ENCODE results near the gene GATAD2A. TPM values are rescaled to one million over a fixed set of nuclear protein-coding genes. Genes with fewer than 3 reads are reported as not detected.

GATAD2A gene
- total RNA-seq, 1 experiment from 2014 or later: 121 TPM

DNA sequence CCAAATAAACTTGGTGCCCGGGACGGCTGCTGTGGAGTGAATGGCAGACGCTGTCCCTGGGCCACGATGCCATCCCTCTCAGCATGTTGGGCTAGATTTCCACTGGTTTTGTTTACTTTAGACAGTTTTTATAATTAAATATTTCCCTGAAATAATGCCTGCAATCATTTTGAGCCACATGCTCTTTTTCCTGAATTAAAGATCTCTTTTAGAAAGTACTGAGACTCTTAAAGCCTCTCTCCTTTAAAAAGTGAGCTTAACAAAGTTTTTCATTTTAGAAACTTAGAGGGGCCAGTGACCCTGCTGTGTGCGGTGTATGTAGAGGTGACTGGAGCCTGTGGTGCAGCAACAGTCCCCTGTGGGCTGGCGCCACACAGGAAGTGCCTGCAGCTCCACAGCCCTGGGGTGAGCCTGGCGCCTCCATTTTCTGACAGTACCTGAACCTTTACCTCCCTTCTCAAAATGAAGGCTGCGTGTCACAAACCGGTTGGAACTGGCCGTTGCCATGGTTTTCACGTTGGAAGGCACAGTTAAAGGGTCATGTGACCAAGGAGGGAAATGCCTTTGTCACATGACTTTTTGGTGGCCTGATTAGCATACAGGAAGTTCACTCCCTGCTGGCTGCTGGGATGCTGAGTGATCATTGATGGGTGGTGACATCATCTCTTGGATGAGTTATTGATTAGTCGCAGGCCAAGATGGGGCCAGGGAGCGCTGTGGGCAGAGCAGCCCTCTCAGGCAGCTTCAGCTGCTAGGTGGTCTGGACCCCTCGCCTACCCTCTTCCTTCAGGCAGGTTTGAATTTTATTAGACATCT lies 83.6 kb downstream of the GATAD2A start:
- peak; percentile 96 for DNase-seq (ENCODE audit: low read depth)

DNA sequence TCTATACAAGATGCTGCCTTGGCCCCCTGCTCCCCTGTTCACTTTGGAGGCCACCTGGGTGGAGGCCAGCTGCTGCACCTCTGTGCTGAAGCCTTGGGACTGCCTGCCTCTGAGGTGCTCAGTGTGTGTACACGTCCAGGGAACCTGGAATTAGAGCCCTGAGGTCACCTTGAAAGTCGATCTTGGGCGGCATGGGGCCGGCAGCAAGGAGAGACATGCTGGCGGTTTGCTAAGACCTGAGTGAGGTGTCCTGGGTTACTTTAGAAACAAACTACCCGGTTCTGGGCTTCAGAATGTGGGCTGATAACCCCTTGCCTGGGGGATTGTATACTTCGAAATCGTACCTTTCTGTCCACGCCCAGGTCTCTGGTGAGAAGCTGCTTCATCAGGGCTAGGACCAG lies 84.3 kb downstream of the GATAD2A start:
- no peak for DNase-seq (ENCODE audit: low read depth)

DNA sequence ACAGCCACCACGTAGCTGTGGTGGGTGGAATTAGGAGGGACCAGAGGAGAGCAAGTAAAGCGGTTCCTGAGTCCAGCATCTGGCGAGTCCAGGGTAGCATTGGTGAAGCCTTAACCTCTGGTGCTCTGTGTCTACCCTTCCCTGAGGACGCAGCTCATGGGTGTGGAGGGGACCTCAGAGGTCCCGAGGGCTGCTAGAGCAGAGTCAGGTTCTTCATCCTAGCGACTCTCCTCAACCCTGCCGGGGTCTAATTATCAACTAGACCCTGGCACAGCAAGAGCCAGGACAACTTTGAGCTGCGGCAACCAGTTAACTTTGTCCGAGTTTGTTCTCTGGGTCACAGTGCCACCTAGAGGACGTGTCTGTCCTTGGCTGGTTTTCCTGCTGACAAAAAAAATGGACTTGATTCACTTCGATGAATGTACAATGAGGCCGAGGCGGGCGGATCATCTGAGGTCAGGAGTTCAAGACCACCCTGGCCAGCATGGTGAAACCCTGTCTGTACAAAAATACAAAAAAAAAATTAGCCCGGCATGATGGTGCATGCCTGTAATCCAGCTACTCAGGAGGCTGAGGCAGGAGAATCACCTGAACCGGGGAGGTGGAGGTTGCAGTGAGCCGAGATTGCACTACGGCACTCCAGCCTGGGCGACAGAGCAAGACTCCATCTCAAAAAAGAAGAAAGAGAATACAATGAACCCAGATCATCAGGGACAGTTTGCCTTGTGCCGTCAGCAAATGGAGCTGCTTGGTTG lies 84.9 kb downstream of the GATAD2A start:
- peak; percentile 78 for DNase-seq (ENCODE audit: low read depth)

DNA sequence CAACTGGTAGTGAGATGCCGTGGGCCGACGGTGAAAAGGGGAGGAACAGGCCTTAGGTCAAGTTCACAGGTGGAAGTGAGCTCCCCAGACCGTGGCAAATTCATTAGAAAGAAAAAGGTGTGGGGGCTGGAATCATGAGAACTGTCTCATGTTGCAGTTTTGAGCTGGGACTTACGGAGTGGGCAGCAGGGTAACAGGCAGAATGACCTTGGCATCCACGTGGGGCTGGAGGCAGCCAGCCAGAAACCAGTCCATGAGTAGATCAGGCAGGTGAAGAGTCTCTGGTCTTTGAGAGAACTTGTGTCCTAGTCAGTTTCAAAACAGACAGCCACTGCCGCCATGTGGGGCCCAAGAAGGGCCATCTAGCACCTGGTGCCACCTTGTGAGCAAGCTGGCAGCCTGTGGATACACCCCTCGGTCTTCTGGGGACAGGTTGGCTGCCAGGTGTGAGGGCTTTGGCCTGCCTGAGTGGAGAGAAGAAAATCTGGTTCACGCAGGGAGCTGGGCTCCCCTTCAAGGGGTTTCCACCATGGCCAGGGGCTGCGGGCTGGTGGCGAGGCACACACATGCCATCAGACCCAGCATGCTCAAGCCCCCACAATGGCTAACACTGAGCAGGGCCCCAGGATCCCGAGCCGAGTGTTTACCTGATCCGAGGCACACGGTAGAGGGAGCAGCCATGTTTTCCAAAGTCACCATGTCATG lies 86.0 kb downstream of the GATAD2A start:
- no peak for DNase-seq (ENCODE audit: low read depth)

DNA sequence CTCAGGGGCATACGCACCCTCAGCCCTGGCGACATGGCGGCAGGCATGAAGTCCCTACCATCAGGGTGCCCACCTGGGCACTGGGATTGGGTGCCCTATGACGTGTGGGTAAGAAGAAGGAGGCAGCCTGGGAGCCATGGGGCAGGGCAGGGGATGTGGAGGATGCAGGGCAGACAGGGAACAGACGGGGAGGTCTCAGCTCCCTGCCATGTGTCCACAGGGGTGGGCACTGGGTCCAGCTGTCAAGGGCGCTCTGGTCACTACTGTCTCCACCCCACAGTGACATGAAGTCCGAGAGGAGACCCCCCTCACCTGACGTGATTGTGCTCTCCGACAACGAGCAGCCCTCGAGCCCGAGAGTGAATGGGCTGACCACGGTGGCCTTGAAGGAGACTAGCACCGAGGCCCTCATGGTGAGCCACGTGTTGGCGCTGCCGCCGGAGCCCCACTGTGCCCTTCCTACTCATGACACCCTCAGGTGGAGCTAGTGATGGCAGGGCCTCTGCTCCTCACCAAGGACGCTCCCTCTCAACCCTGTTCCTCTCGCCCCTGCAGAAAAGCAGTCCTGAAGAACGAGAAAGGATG lies 86.6 kb downstream of the GATAD2A start:
- no peak for DNase-seq (ENCODE audit: low read depth)

DNA sequence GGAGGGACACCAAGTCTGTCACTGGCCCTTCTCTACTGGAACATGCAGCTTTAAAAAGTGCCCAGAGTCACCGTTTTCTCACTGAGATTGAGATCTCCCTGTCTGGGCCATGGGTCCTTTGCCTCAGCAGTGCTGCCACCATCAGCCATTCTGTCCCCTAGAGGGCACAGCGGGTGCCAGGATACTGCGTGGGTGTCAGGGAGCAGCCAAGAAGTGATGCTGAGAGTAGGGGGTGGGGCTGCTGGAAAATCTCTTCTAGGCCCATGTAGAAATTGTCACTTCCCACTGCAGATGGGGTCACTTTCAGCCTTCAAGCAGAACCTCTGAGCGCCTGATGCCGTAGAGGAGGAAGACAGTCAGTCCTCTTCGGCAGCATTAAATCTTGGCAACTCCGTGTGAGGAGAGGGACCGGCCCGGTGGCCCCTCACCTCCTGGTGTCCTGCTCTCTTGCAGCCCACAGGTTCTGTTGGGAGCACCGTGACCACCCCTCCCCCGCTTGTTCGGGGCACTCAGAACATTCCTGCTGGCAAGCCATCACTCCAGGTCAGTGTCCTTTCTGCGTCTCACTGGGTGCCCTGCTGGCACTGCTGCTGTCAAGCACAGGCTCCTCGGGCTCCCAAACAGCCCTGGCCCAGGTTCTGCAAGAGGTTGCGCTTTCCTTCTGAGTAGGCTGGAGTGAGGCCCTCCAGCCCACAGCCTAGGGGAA lies 88.5 kb downstream of the GATAD2A start:
- no peak for DNase-seq (ENCODE audit: low read depth)

DNA sequence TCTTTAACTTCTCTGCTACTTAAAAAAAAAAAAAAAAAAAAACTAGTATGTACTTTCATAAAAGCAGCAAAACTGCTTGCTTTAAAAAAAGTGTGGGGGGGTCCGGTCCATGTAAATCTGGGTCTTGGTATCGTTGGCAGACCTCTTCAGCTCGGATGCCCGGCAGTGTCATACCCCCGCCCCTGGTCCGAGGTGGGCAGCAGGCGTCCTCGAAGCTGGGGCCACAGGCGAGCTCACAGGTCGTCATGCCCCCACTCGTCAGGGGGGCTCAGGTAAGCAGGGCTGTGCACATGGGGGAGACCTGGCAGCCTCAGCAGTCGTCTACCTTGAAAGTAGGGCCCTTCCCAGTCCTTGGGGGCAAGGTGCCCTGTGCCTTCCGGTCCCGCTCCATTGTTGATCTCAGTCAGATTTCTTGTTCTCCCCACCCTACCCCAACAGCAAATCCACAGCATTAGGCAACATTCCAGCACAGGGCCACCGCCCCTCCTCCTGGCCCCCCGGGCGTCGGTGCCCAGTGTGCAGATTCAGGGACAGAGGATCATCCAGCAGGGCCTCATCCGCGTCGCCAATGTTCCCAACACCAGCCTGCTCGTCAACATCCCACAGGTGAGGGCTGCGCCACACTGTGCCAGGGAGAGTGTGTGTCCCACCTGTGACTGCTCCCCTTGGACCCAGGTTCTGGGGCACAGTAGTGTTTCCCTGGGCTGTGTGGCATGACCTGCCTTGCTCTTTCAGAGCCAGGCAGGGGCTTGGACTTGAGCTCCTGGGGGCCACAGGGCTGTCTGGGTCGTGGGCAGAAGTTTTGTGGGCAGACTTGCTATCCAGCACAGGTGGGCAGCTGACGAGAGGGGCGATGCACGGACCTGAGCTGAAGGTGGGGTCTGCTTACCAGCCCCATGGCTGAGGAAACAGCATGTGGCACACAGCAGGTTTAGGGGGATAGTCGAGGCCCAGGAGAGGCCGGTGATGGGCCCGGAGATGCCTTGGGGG lies 90.4 kb downstream of the GATAD2A start:
- DNase-seq (ENCODE audit: low read depth): no peak

DNA sequence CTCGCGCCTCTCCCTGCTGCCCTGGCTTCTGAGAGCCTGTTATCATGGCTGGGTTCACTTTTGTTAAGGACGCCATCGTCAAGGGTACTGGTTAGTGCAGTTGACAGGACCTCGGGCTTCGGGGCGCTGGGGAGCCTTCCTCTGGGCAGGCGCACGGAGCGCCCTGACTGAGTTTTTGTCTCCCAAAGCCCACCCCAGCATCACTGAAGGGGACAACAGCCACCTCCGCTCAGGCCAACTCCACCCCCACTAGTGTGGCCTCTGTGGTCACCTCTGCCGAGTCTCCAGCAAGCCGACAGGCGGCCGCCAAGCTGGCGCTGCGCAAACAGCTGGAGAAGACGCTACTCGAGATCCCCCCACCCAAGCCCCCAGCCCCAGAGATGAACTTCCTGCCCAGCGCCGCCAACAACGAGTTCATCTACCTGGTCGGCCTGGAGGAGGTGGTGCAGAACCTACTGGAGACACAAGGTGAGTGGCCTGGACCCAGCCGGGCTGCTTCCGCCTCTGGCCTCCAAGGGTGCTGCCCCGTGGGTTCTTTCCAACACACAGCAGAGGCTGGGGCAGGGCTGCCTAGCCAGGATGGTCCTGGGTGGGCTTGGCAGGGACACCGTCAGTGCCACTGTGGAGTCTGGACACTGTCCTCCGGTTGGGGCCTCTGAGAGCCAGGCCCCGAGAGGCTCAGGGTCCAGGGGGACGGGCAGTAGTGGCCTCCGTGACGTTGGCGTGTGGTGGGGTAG lies 92.9 kb downstream of the GATAD2A start:
- no peak for DNase-seq (ENCODE audit: low read depth)

DNA sequence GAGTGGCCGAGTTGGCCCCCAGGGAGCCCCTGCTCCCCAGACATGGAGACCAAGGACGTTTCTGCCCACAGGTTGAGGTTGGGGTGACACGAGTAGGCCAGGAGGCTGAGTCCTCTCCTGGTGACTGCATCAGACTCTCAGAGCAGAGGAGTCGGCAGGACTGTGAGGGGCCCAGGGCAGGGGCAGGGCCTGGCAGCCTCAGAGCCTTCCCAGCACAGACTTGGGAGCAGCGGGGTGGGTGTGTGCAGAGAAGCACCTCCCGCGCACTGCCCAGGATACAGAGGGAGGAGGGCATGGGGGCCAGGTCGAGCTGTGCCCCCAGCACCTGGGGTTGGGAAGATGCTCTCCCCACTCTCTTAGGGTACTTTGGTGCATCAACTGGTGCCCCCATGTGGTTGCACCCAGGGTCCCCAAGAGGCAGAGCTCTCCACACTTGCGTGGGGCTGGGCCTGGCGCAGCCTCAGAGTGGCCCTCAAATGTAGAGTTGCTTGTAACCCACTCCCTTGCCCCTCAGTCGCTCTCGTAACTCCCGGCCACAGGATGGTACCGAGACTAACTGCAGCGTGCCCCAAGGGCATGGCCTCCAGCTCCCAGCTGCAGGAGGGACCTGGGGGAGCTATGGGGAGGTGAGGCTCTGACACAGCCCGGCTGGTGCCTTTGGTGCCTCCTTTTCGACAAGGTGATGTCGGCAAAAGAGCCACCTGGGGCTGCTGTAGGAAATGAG lies 94.0 kb downstream of the GATAD2A start:
- DNase-seq (ENCODE audit: low read depth): no peak

DNA sequence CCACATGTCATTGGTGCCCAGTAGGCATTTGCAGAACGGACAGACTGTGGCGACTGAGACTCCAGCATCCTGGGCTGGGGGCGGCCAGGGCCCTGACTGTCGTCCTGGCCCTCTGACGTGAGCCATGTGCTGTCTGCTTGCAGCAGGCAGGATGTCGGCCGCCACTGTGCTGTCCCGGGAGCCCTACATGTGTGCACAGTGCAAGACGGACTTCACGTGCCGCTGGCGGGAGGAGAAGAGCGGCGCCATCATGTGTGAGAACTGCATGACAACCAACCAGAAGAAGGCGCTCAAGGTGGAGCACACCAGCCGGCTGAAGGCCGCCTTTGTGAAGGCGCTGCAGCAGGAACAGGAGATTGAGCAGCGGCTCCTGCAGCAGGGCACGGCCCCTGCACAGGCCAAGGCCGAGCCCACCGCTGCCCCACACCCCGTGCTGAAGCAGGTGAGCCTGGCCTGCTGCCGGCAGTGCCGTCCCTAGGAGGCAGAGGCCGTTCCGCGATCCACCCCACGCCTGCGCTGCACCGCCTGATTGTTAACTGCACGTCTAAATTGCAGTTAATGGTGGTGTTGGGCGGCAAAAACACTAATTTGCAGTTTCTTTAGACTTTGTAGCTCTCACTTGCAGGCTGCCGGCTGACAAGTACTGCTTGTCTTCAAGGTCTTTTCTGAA lies 95.6 kb downstream of the GATAD2A start:
- DNase-seq (ENCODE audit: low read depth): no peak

DNA sequence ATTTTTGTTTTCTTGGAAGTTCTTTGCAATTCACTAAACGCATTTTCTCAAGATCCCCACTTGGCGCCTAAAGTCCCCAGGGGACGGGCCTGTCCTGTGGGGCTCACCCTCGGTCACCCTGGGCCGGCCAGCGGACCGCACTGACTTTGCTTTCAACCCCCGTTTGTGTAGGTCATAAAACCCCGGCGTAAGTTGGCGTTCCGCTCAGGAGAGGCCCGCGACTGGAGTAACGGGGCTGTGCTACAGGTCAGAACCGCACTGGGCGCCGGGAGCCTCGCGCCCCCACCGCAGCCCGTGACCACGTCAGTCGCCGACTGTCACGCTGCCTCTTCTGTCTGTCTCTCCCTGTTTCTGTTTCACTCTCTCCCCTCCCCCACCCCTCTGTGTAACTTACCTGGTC lies 96.3 kb downstream of the GATAD2A start:
- no peak for DNase-seq (ENCODE audit: low read depth)

DNA sequence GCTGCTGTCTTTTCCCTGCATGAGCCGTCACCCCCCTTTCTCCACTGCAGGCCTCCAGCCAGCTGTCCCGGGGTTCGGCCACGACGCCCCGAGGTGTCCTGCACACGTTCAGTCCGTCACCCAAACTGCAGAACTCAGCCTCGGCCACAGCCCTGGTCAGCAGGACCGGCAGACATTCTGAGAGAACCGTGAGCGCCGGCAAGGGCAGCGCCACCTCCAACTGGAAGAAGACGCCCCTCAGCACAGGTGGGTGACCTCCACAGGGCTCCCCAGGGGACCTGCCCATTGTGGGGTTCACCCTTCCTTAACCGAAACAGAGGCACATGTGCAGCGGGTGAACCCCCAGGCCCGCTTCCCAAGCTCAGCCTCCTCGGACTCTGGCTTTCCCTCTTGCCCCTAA lies 96.8 kb downstream of the GATAD2A start:
- DNase-seq (ENCODE audit: low read depth): no peak

DNA sequence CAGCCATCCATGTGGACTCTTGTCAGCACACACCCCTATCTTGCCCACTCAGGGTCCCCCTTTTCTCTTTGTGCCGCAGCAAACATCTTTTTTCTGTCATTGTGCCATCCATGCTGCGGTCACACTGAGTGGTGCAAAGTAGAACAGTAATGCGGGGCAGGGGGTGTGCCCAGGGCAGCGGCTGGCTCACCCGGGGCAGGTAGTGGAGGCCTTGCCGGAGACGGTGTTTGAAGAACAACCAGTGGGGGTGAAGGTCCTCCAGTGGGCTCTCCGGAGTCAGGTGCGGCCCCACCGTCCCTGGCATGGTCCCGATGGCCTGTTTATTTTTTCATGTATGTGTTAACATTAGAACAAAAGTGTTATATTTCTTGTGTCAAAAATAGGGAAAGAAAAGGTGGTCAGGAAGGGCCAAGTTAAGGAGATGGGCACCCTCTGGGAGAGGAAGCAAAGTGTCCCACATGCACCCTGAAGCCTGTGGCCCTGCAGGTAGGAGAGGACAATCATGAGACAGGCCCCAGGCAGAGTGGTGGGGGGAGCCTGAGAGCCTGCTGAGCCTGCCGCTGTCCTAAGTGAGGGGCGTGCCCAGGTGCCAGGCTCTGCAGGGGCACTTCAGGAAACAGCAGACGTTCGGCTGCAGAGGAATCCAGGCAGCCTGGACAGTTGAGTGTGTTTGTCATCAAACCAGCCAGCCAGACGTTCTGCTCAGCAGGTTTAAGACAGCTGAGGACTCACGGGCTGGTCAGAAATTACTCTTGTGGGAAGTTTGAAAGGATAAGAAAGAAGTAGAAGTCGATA lies 97.5 kb downstream of the GATAD2A start:
- DNase-seq (ENCODE audit: low read depth): no peak

DNA sequence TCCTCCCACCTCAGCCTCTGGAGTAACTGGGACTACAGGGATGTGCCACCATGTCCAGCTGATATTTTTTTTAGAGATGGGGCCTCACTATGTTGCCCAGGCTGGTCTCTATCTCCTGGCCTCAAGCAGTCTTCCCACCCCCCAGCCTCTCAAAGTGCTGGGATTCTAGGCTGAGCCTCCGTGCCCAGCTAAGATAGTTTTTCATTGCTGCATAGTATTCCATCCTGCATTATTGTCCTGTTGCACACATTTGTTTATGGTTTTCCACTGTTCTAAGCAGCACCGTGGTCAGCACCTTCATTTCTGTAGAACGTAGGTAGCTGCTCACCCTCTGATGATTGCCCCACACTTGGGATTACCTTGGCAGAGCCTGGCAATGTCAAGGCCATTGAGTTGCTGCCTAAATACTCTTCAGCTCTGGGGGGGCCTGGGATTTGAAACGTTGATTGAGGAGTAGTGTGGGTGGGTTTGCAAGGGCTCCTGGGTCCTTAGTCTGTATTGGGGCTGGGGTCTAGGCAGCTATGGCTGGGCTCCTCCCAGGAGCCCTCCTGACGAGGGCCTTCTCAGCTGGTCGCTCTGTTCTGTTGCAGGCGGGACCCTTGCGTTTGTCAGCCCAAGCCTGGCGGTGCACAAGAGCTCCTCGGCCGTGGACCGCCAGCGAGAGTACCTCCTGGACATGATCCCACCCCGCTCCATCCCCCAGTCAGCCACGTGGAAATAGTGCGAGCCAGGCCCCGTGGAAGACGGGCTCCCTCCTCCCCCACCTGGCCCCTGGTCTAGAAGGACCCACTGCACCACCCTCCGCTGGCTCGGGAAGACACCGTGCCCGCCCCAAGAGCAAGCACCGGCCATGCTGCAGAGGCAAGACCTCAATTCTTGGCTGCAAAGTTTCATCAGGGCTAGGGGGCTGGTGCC lies 99.5 kb downstream of the GATAD2A start:
- DNase-seq (ENCODE audit: low read depth): no peak

DNA sequence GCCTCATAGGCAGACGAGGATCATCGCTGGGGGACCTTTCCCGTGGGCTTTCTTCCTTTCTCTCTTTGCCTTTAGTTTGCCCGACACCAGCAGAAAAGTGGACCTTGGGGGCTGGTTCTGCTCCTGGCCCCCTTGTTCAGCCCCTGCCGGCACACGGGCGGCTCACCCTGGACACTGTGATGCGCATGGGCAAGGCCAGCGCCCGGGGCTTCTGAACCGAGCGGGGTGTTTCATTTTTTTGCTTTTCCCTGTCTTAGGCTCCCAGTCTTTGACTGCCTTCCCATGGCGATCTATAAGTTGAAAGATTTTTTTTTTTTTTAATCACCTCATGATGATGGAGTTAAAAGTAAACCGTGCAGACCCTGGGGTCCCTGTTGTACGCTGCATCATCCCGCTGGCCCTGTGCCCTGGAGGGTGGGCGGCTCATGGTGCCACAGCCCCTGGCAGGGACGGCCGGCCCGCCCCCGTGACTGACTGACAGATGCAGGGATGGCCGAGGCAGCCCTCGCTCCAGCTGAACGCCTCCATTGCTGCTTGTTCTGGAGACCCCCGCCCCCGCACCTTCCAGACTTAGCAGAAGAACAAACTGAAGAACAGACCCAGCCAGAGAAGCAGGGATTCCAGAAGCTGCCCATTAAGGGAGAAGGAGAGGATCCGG lies 100.3 kb downstream of the GATAD2A start:
- no peak for DNase-seq (ENCODE audit: low read depth)
